Common myeloid progenitor, CD34-positive (primary cell): ENCODE measurements around the gene BMP7.

ENCODE experiments used
- CTCF ChIA-PET: fragments of 350-600 bp; sonication (Branson Sonifier 250); formaldehyde crosslinking; loops from one replicate; lab custom pipeline; 2021; ENCODE audit warnings: antibody characterized with exemption; lab: Charles Lee
- POLR2A ChIA-PET: fragments of 350-600 bp; sonication (Branson Sonifier 250); formaldehyde crosslinking; loops from one replicate; lab custom pipeline; 2021; ENCODE audit warnings: antibody characterized with exemption; lab: Charles Lee
- DNase-seq, 3 donors: peaks; one replicate each; pipeline versions ENCODE4 v3.0.0 to v3.0.0-alpha.2; 2013
- H3K27ac ChIP-seq, 2 experiments: 1 replicate in 1 of 2; 2 replicates in 1 of 2; pipeline ENCODE4 v1.7.0; 2013; ENCODE audit warnings: inconsistent platforms in 2 of 2, low read length in 2 of 2, mild to moderate bottlenecking in 2 of 2, low read depth in 1 of 2, moderate library complexity in 1 of 2; ENCODE audit not compliant: severe bottlenecking in 2 of 2, insufficient read depth in 1 of 2, poor library complexity in 1 of 2
- H3K27me3 ChIP-seq, 5 experiments: replicated peaks in 2 of 5; 1 replicate in 3 of 5; 2 replicates in 2 of 5; pipeline versions ENCODE4 v1.6.1 to v1.7.0; 2013; ENCODE audit warnings: low read length in 4 of 5, mild to moderate bottlenecking in 2 of 5, moderate library complexity in 2 of 5, inconsistent platforms in 1 of 5; ENCODE audit not compliant: insufficient read depth in 5 of 5, control insufficient read depth in 4 of 5
- H3K36me3 ChIP-seq, 4 experiments: 1 replicate in 2 of 4; 2 replicates in 2 of 4; pipeline versions ENCODE4 v1.6.1 to v1.7.0; 2013; ENCODE audit warnings: low read length in 3 of 4, control low read depth in 1 of 4, mild to moderate bottlenecking in 1 of 4; ENCODE audit not compliant: control insufficient read depth in 4 of 4, insufficient read depth in 4 of 4
- H3K4me1 ChIP-seq, 4 experiments: 1 replicate in 3 of 4; 2 replicates in 1 of 4; pipeline versions ENCODE4 v1.6.1 to v1.7.1; 2013; ENCODE audit warnings: low read length in 3 of 4, mild to moderate bottlenecking in 3 of 4, control low read depth in 1 of 4, inconsistent platforms in 1 of 4, moderate library complexity in 1 of 4; ENCODE audit not compliant: control insufficient read depth in 4 of 4, insufficient read depth in 4 of 4; ENCODE audit errors: control extremely low read depth in 1 of 4
- H3K4me3 ChIP-seq, 7 experiments: 1 replicate in 4 of 7; 2 replicates in 3 of 7; pipeline versions ENCODE4 v1.5.1 to v1.7.0; 2013; ENCODE audit warnings: mild to moderate bottlenecking in 7 of 7, low read length in 6 of 7, moderate library complexity in 6 of 7, inconsistent platforms in 2 of 7, low read depth in 2 of 7, control low read depth in 1 of 7; ENCODE audit not compliant: insufficient read depth in 4 of 7, control insufficient read depth in 1 of 7; ENCODE audit errors: extremely low read depth in 1 of 7
- H3K9me3 ChIP-seq, 5 experiments: 1 replicate in 4 of 5; 2 replicates in 1 of 5; pipeline versions ENCODE4 v1.6.1 to v1.7.1; 2013; ENCODE audit warnings: low read length in 4 of 5, mild to moderate bottlenecking in 2 of 5, inconsistent platforms in 1 of 5, low read depth in 1 of 5, moderate library complexity in 1 of 5; ENCODE audit not compliant: control insufficient read depth in 4 of 5, insufficient read depth in 2 of 5; ENCODE audit errors: control extremely low read depth in 1 of 5
- WGBS: methylation state at CpG from one replicate; pipeline ENCODE4 v1.1.5; 2013; ENCODE audit not compliant: insufficient coverage; 5-methylcytosine and 5-hydroxymethylcytosine counted together

BMP7 gene

GRCh38 chr20:57186192-57186591, 80.2 kb downstream of the BMP7 start:
- peaks cover 0 to 23% (median 7%) of the 10 kb centered on the region in 5 experiments for H3K27me3 ChIP-seq
- ChIA-PET POLR2A (no interaction called here), CTCF (no interaction called here)
- WGBS = 99% methylated on average over 8 of the region's 8 CpGs
- H3K36me3 ChIP-seq = no peaks in the 10 kb centered on the region
- DNase-seq = no peak
- no peaks in the 10 kb centered on the region for H3K4me1 ChIP-seq
- H3K9me3 ChIP-seq = peaks cover 0 to 4% (median 0%) of the 10 kb centered on the region in 5 experiments
- no peak overlapping the region for H3K4me3 ChIP-seq
- H3K27ac ChIP-seq = no peak overlapping the region

GRCh38 chr20:57185188-57185743, 81.2 kb downstream of the BMP7 start:
- Histone ChIP-seq H3K27me3 (peaks cover 0 to 30% (median 7%) of the 10 kb centered on the region in 5 experiments), H3K9me3 (peaks cover 0 to 4% (median 0%) of the 10 kb centered on the region in 5 experiments), H3K36me3 (no peaks in the 10 kb centered on the region), H3K4me1 (no peaks in the 10 kb centered on the region), H3K27ac (no peak overlapping the region), H3K4me3 (no peak overlapping the region)
- no peak for DNase-seq
- POLR2A ChIA-PET = no interaction called here
- CTCF ChIA-PET = no interaction called here
- WGBS = 82% methylated on average over 2 of the region's 3 CpGs

DNA sequence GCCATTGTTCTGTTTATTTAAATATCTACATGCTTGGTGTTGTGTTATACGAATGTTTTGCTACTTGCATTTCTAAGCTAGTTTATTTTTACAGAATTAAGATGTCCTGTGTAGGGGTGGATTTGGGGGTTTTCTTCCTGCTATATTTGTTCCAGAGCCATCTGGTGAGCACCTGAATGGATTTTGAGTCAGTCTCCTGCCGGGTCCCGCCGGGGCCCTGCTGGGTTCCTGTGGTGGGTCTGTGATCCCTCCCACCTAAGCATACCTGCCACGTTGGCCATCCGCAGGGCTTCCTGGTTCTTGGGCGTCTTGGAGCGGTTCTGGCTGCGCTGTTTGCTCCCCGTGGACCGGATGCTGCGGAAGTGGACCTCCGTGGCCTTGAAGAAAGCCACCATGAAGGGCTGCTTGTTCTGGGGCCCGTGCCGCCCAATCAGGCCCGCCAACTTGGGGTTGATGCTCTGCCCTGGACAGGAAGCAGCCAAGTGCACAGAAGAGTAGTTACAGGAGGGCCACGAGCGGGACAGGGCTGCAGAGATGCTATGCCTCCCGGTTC, 82.9 kb downstream of the BMP7 start:
- Histone ChIP-seq H3K36me3 (no peaks in the 10 kb centered on the region), H3K27me3 (peaks cover 0 to 41% (median 9%) of the 10 kb centered on the region in 5 experiments), H3K9me3 (peaks cover 0 to 8% (median 0%) of the 10 kb centered on the region in 5 experiments), H3K27ac (no peak overlapping the region), H3K4me1 (no peaks in the 10 kb centered on the region), H3K4me3 (no peak overlapping the region)
- CTCF ChIA-PET = no interaction called here
- POLR2A ChIA-PET = no interaction called here
- DNase-seq = no peak
- 90% methylated on average over 17 of the region's 19 CpGs for WGBS

DNA sequence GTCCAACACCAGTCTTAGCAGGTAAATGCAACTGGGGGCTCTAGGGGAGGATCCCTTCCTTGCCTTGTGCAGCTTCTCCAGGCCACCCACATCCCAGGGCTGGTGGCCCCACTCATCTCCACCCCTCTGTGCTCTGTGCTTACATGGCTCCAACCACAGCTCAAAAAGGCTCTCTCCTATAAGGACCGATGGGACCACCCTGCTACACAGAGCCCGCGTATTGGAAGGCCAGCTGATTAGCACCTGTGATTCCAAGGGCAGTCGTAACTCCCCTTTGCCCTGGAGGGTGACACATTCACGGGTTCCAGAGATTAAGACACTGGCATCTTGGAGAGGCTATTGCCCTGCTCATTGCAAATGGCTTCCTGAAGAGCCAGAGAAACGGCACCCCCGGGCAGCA, 84.8 kb downstream of the BMP7 start:
- Histone ChIP-seq H3K4me1 (no peaks in the 10 kb centered on the region), H3K27me3 (peaks cover 0 to 58% (median 6%) of the 10 kb centered on the region in 5 experiments), H3K36me3 (no peaks in the 10 kb centered on the region), H3K27ac (no peak overlapping the region), H3K9me3 (peaks cover 0 to 10% (median 0%) of the 10 kb centered on the region in 5 experiments), H3K4me3 (no peak overlapping the region)
- DNase-seq = no peak
- WGBS = 61% methylated on average over 7 of the region's 7 CpGs
- ChIA-PET POLR2A (no interaction called here), CTCF (interaction anchor here (0.6 to 1.2 kb wide), 2 partner anchors 12 to 1029 kb away, joined by 3 to 4 read pairs; no protein-coding TSS in a partner anchor)

GRCh38 chr20:57180954-57181353, 85.5 kb downstream of the BMP7 start:
- peaks cover 0 to 10% (median 0%) of the 10 kb centered on the region in 5 experiments for H3K9me3 ChIP-seq
- no peaks in the 10 kb centered on the region for H3K4me1 ChIP-seq
- CTCF ChIA-PET = interaction anchor here (0.6 to 1.2 kb wide), 2 partner anchors 13 to 1030 kb away, joined by 3 to 4 read pairs; no protein-coding TSS in a partner anchor
- no peak for DNase-seq
- H3K4me3 ChIP-seq = no peak overlapping the region
- POLR2A ChIA-PET = no interaction called here
- no peak overlapping the region for H3K27ac ChIP-seq
- H3K36me3 ChIP-seq = no peaks in the 10 kb centered on the region
- peaks cover 0 to 61% (median 6%) of the 10 kb centered on the region in 5 experiments for H3K27me3 ChIP-seq
- WGBS = 28% methylated on average over 5 of the region's 5 CpGs

DNA sequence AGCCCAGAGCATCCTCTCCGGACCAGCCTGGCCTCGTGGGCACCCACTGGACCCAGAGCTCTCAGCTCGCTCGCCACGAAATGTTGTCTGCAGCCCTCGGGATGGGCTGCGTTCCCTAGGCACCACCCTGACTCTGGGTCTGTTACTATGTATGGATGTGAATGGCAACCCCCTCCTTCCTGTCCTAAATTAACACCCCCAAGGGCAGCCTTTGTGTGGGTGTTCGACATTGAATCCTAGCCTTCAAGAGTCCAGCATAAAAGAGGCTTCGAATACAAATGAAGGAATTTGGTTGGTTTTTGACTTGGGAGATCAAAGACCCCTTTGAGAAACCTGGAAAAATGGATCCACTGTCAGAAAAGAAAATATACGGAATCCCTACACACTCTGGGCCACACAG, 86.1 kb downstream of the BMP7 start:
- H3K36me3 ChIP-seq = no peaks in the 10 kb centered on the region
- 73% methylated on average over 4 of the region's 10 CpGs for WGBS
- no peaks in the 10 kb centered on the region for H3K4me1 ChIP-seq
- DNase-seq = no peak
- ChIA-PET POLR2A (no interaction called here), CTCF (interaction anchor here (1.2 kb wide), 1 partner anchor 13 kb away, joined by 4 read pairs; no protein-coding TSS in a partner anchor)
- no peak overlapping the region for H3K27ac ChIP-seq
- no peak overlapping the region for H3K4me3 ChIP-seq
- H3K27me3 ChIP-seq = peaks cover 0 to 63% (median 6%) of the 10 kb centered on the region in 5 experiments
- peaks cover 0 to 9% (median 0%) of the 10 kb centered on the region in 5 experiments for H3K9me3 ChIP-seq

GRCh38 chr20:57179265-57179664, 87.2 kb downstream of the BMP7 start:
- CTCF ChIA-PET = no interaction called here
- peak in 1 of 3 donors; percentile 7 for DNase-seq

More at GRCh38 chr20:57179265-57179664, 87.2 kb downstream of the BMP7 start:
- Histone ChIP-seq H3K4me1 (no peaks in the 10 kb centered on the region), H3K27me3 (peaks cover 0 to 57% (median 6%) of the 10 kb centered on the region in 5 experiments), H3K9me3 (peaks cover 0 to 7% (median 0%) of the 10 kb centered on the region in 5 experiments), H3K36me3 (no peaks in the 10 kb centered on the region), H3K4me3 (no peak overlapping the region), H3K27ac (no peak overlapping the region)
- 56% methylated on average over 19 of the region's 20 CpGs for WGBS
- POLR2A ChIA-PET = no interaction called here
